H1 (cell line): ENCODE results near the gene SMYD3. TPM values are rescaled to one million over a fixed set of nuclear protein-coding genes. Genes with fewer than 3 reads are reported as not detected.

Source experiments
- CTCF ChIA-PET: fragments of 300-600 bp; sonication (Branson Sonifier 250); formaldehyde crosslinking; loops from one replicate; lab custom pipeline; 2021; ENCODE audit not compliant: partially characterized antibody; lab: Charles Lee
- POLR2A ChIA-PET: fragments of 300-600 bp; sonication (Branson Sonifier 250); formaldehyde crosslinking; loops from one replicate; lab custom pipeline; 2021; ENCODE audit warnings: inconsistent platforms; ENCODE audit not compliant: partially characterized antibody; lab: Charles Lee
- DNase-seq, 2 experiments: peaks; one replicate each; pipeline versions ENCODE4 v3.0.0 to v3.0.0-alpha.2; 2010 to 2022; ENCODE audit warnings: low spot score in 2 of 2, low read depth in 1 of 2, mixed read lengths in 1 of 2
- FAIRE-seq: peaks from 2 replicates; lab custom pipeline; 2011; peaks lifted over from hg19 to GRCh38; lab: Jason Lieb, UNC
- H2AFZ ChIP-seq: 2 replicates; pipeline ENCODE4 v1.8.1; 2012; ENCODE audit warnings: low read length, inconsistent platforms
- H2AK5ac ChIP-seq: 2 replicates; pipeline ENCODE4 v1.6.1; 2013; ENCODE audit warnings: low read depth, low read length
- H2BK120ac ChIP-seq: replicated peaks from 2 replicates; pipeline ENCODE3; 2013; ENCODE audit warnings: low read depth, low read length, inconsistent platforms
- H2BK12ac ChIP-seq: 2 replicates; pipeline ENCODE4 v1.6.1; 2013; ENCODE audit warnings: low read depth, low read length
- H2BK15ac ChIP-seq: 2 replicates; pipeline ENCODE4 v1.6.1; 2013; ENCODE audit warnings: low read length
- H2BK20ac ChIP-seq: 2 replicates; pipeline ENCODE4 v1.6.1; 2013; ENCODE audit warnings: low read length
- H2BK5ac ChIP-seq: 2 replicates; pipeline ENCODE4 v1.6.1; 2013; ENCODE audit warnings: low read depth, low read length
- H3K14ac ChIP-seq: 2 replicates; pipeline ENCODE4 v1.6.1; 2013; ENCODE audit warnings: inconsistent platforms; ENCODE audit not compliant: insufficient read length
- H3K18ac ChIP-seq: 2 replicates; pipeline ENCODE4 v1.6.1; 2013; ENCODE audit warnings: low read length; ENCODE audit errors: extremely low read depth
- H3K23ac ChIP-seq: 2 replicates; pipeline ENCODE4 v1.6.1; 2013; ENCODE audit warnings: inconsistent platforms; ENCODE audit not compliant: insufficient read length
- H3K23me2 ChIP-seq: 2 replicates; pipeline ENCODE4 v1.6.1; 2013; ENCODE audit warnings: low read depth, low read length
- H3K27ac ChIP-seq: 2 replicates; pipeline ENCODE4 v1.6.1; 2011; ENCODE audit warnings: low read depth, low read length, inconsistent platforms
- H3K27me3 ChIP-seq, 4 experiments: replicated peaks in 1 of 4; 1 replicate in 1 of 4; 2 replicates in 3 of 4; pipeline versions ENCODE4 v1.6.1 to v1.8.1; 2011 to 2013; ENCODE audit warnings: low read length in 3 of 4, mild to moderate bottlenecking in 3 of 4, inconsistent platforms in 2 of 4, mixed read lengths in 2 of 4, moderate library complexity in 1 of 4; ENCODE audit not compliant: control insufficient read depth in 3 of 4, insufficient read depth in 3 of 4; ENCODE audit errors: extremely low read depth in 1 of 4
- H3K36me3 ChIP-seq, 4 experiments: 2 replicates each; pipeline versions ENCODE4 v1.6.1 to v1.8.1; 2011 to 2013; ENCODE audit warnings: mild to moderate bottlenecking in 4 of 4, low read length in 3 of 4, moderate library complexity in 2 of 4, control low read depth in 1 of 4, inconsistent platforms in 1 of 4; ENCODE audit not compliant: insufficient read depth in 4 of 4, control insufficient read depth in 2 of 4
- H3K4ac ChIP-seq: replicated peaks from 2 replicates; pipeline ENCODE3; 2013; ENCODE audit warnings: low read length, low read depth, mixed read lengths, inconsistent platforms; ENCODE audit not compliant: insufficient read length
- H3K4me1 ChIP-seq, 4 experiments: replicated peaks in 1 of 4; 1 replicate in 1 of 4; 2 replicates in 3 of 4; pipeline versions ENCODE4 v1.6.1 to v1.8.1; 2011 to 2013; ENCODE audit warnings: low read length in 3 of 4, inconsistent platforms in 2 of 4, mixed read lengths in 1 of 4; ENCODE audit not compliant: insufficient read depth in 4 of 4, control insufficient read depth in 3 of 4
- H3K4me2 ChIP-seq, 2 experiments: 2 replicates each; pipeline versions ENCODE4 v1.6.1 to v1.8.1; 2011 to 2013; ENCODE audit warnings: low read depth in 2 of 2, low read length in 2 of 2, control low read depth in 1 of 2, inconsistent platforms in 1 of 2, mild to moderate bottlenecking in 1 of 2; ENCODE audit not compliant: insufficient read depth in 1 of 2
- H3K4me3 ChIP-seq, 4 experiments: fragments of 200-600, 300-600 bp in 1 of 4; sonication (generic), shearing (Covaris generic), sonication (Bioruptor Twin) in 1 of 4; 2 replicates each; pipeline versions ENCODE4 v1.5.1 to v1.8.1; 2011 to 2016; ENCODE audit warnings: low read length in 4 of 4, low read depth in 3 of 4, control low read depth in 2 of 4, inconsistent platforms in 2 of 4, mild to moderate bottlenecking in 2 of 4, mixed read lengths in 1 of 4, moderate library complexity in 1 of 4; ENCODE audit not compliant: insufficient read depth in 2 of 4; ENCODE audit errors: extremely low read depth in 1 of 4
- H3K56ac ChIP-seq: replicated peaks from 2 replicates; pipeline ENCODE3; 2013; ENCODE audit warnings: low read depth, mild to moderate bottlenecking, mixed read lengths, low read length, inconsistent platforms; ENCODE audit not compliant: insufficient read length
- H3K79me1 ChIP-seq: 2 replicates; pipeline ENCODE4 v1.6.1; 2013; ENCODE audit warnings: low read depth, low read length, control low read depth
- H3K79me2 ChIP-seq, 2 experiments: 2 replicates each; pipeline versions ENCODE4 v1.6.1 to v1.8.1; 2012 to 2013; ENCODE audit warnings: low read length in 2 of 2, mild to moderate bottlenecking in 2 of 2, inconsistent platforms in 1 of 2; ENCODE audit not compliant: insufficient read depth in 2 of 2, control insufficient read depth in 1 of 2
- H3K9ac ChIP-seq, 4 experiments: replicated peaks in 1 of 4; 1 replicate in 1 of 4; 2 replicates in 3 of 4; pipeline versions ENCODE4 v1.6.1 to v1.8.1; 2011 to 2013; ENCODE audit warnings: low read depth in 3 of 4, low read length in 3 of 4, control low read depth in 2 of 4, mild to moderate bottlenecking in 2 of 4, moderate library complexity in 2 of 4, inconsistent platforms in 1 of 4; ENCODE audit errors: extremely low read depth in 1 of 4
- H3K9me3 ChIP-seq, 2 experiments: 2 replicates each; pipeline versions ENCODE4 v1.6.1 to v1.8.1; 2012 to 2013; ENCODE audit warnings: mild to moderate bottlenecking in 2 of 2, moderate library complexity in 2 of 2, control low read depth in 1 of 2, inconsistent platforms in 1 of 2, low read depth in 1 of 2, low read length in 1 of 2, mixed read lengths in 1 of 2; ENCODE audit not compliant: insufficient read depth in 2 of 2
- H4K20me1 ChIP-seq, 2 experiments: replicated peaks in 1 of 2; 2 replicates each; pipeline versions ENCODE3 to v1.8.1; 2011 to 2013; ENCODE audit warnings: inconsistent platforms in 2 of 2, low read length in 2 of 2, mild to moderate bottlenecking in 1 of 2; ENCODE audit not compliant: insufficient read depth in 2 of 2, control insufficient read depth in 1 of 2
- H4K5ac ChIP-seq: 2 replicates; pipeline ENCODE4 v1.6.1; 2013; ENCODE audit warnings: low read length, low read depth, mixed read lengths, inconsistent platforms; ENCODE audit not compliant: insufficient read length
- H4K8ac ChIP-seq: 2 replicates; pipeline ENCODE4 v1.8.0; 2013; ENCODE audit warnings: mild to moderate bottlenecking, moderate library complexity, low read length, inconsistent platforms; ENCODE audit not compliant: insufficient read depth; ENCODE audit errors: extremely low read depth
- H4K91ac ChIP-seq: replicated peaks from 2 replicates; pipeline ENCODE3; 2013; ENCODE audit warnings: low read length, mixed read lengths, inconsistent platforms; ENCODE audit not compliant: insufficient read length
- ASH2L ChIP-seq: fragments of 200-600, 300-600 bp; sonication (generic); IDR thresholded peaks from one replicate; pipeline ENCODE4 v1.7.1; 2017; ENCODE audit warnings: low read length
- CHD1 ChIP-seq: IDR thresholded peaks from 2 replicates; pipeline ENCODE4 v1.6.1; 2012; ENCODE audit warnings: low read depth, low read length, improper control_type of control experiment
- KDM1A ChIP-seq: fragments of 200-600, 300-600 bp; sonication (generic); IDR thresholded peaks from 2 replicates; pipeline ENCODE4 v1.7.1; 2016; ENCODE audit warnings: mild to moderate bottlenecking, low read length, borderline replicate concordance
- TBP ChIP-seq: IDR thresholded peaks from 2 replicates; pipeline ENCODE4 v1.6.1; 2011; ENCODE audit warnings: low read depth, low read length, improper control_type of control experiment
- WGBS, 2 experiments: shearing (Covaris generic) in 1 of 2; methylation state at CpG; one replicate each; pipeline versions ENCODE4 v1.1.6 to v1.1.7; 2013 to 2015; ENCODE audit warnings: low lambda C conversion rate in 2 of 2, mixed read lengths in 2 of 2, inconsistent platforms in 1 of 2, low coverage in 1 of 2, missing lambda C conversion rate in 1 of 2; ENCODE audit not compliant: insufficient replicate concordance in 2 of 2, insufficient coverage in 1 of 2, insufficient read length in 1 of 2; ENCODE audit errors: extremely low coverage in 1 of 2, missing lambda C conversion rate in 1 of 2; 5-methylcytosine and 5-hydroxymethylcytosine counted together
- polyA plus RNA-seq, 7 experiments: library from polyadenylated mRNA; depleted of rRNA in 3 of 7; stranded (reverse) in 5 of 7; unstranded in 2 of 7; fragments of >200 nt in 5 of 7; fragments of 200-250 nt in 2 of 7; gene quantifications; 1 replicate in 5 of 7; 2 replicates in 1 of 7; 4 replicates in 1 of 7; pipeline versions ENCODE4 v1.2.1 to v1.2.3, GENCODE V29; 2011 to 2013; ENCODE audit warnings: missing spikeins in 2 of 7, mixed read lengths in 2 of 7
- total RNA-seq: library from RNA; stranded (reverse); fragmentation: NEBNext Ultra II Directional; extraction: Animal tissue kit (Norgen Biotek cat#: 25700); gene quantifications from 2 replicates; pipeline ENCODE4 v1.2.1, GENCODE V29; 2021
- TF ChIP-seq, protein P1 (sequence below): IDR thresholded peaks from 2 replicates; pipeline ENCODE4 v1.6.1; 2011; ENCODE audit warnings: low read length, improper control_type of control experiment

Gene SMYD3
- total and polyA plus RNA-seq, 2 of the 8 experiments (the other 6 are each of a cell fraction or from before 2014, with no cell fraction given) = 17.3 to 25.4 TPM

DNA sequence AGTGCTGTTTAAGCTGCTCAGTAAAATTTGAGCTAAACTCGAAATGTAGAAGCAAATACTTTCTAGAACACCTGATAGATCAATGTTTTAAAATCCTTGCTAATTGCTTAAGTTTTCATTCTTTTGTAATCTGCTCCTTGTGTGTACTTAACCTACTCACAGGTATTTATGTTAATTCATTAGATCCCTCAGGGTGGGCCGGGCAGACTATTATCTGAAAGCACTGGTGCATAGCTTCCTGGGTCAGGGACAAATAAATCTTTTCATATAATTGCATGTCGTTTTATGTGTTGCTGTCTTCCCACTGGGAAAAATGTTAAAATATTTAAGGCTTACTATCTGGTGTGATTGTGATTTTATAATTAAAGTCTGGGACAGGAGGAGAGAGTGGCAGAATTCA lies 440.5 kb downstream of the SMYD3 start:
- Histone ChIP-seq H3K4me2 (peak overlapping the region in 1 of 2 experiments; percentile 26; a peak in 2 of 4 replicates), H3K4me1 (peaks cover 6 to 17% (median 10%) of the 10 kb centered on the region in 4 experiments; a peak in 5 of 7 replicates), H2BK20ac (no peak overlapping the region), H3K23ac (no peak overlapping the region), H4K20me1 (no peaks in the 10 kb centered on the region), H4K8ac (no peak overlapping the region), H4K5ac (no peak overlapping the region), H3K27me3 (no peaks in the 10 kb centered on the region; a peak in 2 of 7 replicates), H2BK120ac (no peak overlapping the region), H3K9me3 (no peaks in the 10 kb centered on the region), H2BK12ac (no peak overlapping the region), H3K9ac (no peak overlapping the region), H3K23me2 (no peaks in the 10 kb centered on the region; the same call in 1 of the 2 replicates), H3K4ac (no peak overlapping the region), H3K27ac (no peak overlapping the region), H3K14ac (no peak overlapping the region), H2AFZ (no peak overlapping the region), H2BK15ac (no peak overlapping the region), H3K56ac (no peak overlapping the region), H3K36me3 (no peaks in the 10 kb centered on the region), H4K91ac (no peak overlapping the region), H2BK5ac (no peak overlapping the region), H3K4me3 (peak overlapping the region in 1 of 4 experiments; percentile 33; a peak in 1 of 8 replicates), H3K18ac (no peak overlapping the region), H3K79me2 (no peaks in the 10 kb centered on the region), H3K79me1 (no peaks in the 10 kb centered on the region), H2AK5ac (no peak overlapping the region)
- 17% methylated on average over 3 of the region's 3 CpGs; no CpG with 5 or more reads in 1 of the 2 experiments for WGBS, 2 experiments
- ChIA-PET POLR2A (interaction anchor here (0.6 kb wide), 2 partner anchors 207 to 224 kb away, joined by 3 read pairs; no protein-coding TSS in a partner anchor), CTCF (interaction anchor here (0.9 to 1.5 kb wide), 2 partner anchors 9 to 60 kb away, joined by 3 to 6 read pairs; no protein-coding TSS in a partner anchor)
- FAIRE-seq (peak; percentile 70), DNase-seq (peak in 1 of 2 experiments; percentile 10)
- TF ChIP-seq KDM1A (no peak), ASH2L (no peak), TBP (no peak), CHD1 (no peak)
- TF ChIP-seq, protein P1, sequence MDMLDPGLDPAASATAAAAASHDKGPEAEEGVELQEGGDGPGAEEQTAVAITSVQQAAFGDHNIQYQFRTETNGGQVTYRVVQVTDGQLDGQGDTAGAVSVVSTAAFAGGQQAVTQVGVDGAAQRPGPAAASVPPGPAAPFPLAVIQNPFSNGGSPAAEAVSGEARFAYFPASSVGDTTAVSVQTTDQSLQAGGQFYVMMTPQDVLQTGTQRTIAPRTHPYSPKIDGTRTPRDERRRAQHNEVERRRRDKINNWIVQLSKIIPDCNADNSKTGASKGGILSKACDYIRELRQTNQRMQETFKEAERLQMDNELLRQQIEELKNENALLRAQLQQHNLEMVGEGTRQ = no peak
